ENCODE results near the gene DYNC1I1. TPM values are rescaled to one million over a fixed set of nuclear protein-coding genes. Genes with fewer than 3 reads are reported as not detected.

Gene DYNC1I1
- total RNA-seq, 1 donor from 2014 or later, result 4.4 TPM

- H3K36me3 Mint-ChIP-seq, result peaks cover 2% of the 10 kb centered on the region
- no peak for DNase-seq (ENCODE audit: low spot score in 2 of 2, unreplicated experiment in 2 of 2)
- peaks cover 20% of the 10 kb centered on the region for H3K27me3 Mint-ChIP-seq (ENCODE audit: low read depth)
- H3K27ac Mint-ChIP-seq, result no peak overlapping the region
- no peak for TF ChIP-seq CTCF (IDR thresholded peaks at IDR 0.05; ENCODE audit: unreplicated experiment)
- H3K4me1 Mint-ChIP-seq, result no peaks in the 10 kb centered on the region
- no peak overlapping the region for H3K4me3 Mint-ChIP-seq
- peaks cover 18% of the 10 kb centered on the region for H3K9me3 Mint-ChIP-seq
Observed at GRCh38 chr7:95878677-95879076, 106.3 kb downstream of the DYNC1I1 start.

DNA sequence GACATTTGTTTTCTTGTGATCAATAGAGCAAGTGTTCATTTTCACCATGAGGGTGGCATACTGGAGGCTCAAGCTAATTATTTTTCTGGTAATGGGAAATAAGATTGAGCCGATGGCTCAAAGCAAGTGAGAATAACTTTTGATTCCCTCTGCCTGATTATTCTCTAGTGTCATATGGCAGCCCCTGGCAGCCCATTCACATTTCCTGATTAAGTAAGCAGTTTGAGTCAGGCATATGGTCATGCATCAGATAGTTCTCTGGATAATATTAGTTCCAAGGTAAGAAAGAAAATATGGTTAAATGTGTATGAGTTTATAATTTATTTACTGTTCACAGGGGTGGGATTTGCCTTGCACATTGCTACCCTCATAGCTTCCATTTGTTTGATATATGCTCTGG lies 109.2 kb downstream of the DYNC1I1 start:
- Mint-ChIP-seq H3K27ac (no peak overlapping the region), H3K9me3 (peaks cover 18% of the 10 kb centered on the region), H3K4me3 (no peak overlapping the region), H3K27me3 (ENCODE audit: low read depth) (peaks cover 11% of the 10 kb centered on the region), H3K36me3 (peaks cover 2% of the 10 kb centered on the region), H3K4me1 (peaks cover 3% of the 10 kb centered on the region)
- no peak for TF ChIP-seq CTCF (IDR thresholded peaks at IDR 0.05; ENCODE audit: unreplicated experiment)
- DNase-seq (ENCODE audit: low spot score in 2 of 2, unreplicated experiment in 2 of 2), result no peak

DNA sequence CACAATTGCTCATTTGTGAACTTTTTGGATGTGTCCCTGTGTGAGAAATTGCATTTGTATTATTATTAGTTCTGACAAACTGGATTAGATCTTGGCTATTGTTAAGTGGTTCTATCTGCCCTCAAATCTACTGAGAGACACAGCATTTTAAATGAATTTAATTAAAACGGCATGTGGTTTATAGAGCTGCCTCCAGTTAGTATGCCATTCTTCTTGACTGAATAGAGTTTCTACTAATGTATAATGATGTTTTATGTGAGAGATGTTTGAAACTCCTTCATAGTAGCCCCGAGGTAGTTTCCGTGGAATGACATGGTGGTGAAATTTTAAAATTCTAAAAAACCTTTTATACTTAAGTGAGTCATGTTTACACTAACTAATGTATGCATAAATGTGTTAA lies 110.9 kb downstream of the DYNC1I1 start:
- H3K4me3 Mint-ChIP-seq, result no peak overlapping the region
- H3K36me3 Mint-ChIP-seq, result peaks cover 2% of the 10 kb centered on the region
- no peak for DNase-seq (ENCODE audit: low spot score in 2 of 2, unreplicated experiment in 2 of 2)
- H3K27ac Mint-ChIP-seq, result no peak overlapping the region
- TF ChIP-seq CTCF (IDR thresholded peaks at IDR 0.05; ENCODE audit: unreplicated experiment), result no peak
- peaks cover 8% of the 10 kb centered on the region for H3K4me1 Mint-ChIP-seq
- H3K27me3 Mint-ChIP-seq (ENCODE audit: low read depth), result peaks cover 11% of the 10 kb centered on the region
- peaks cover 11% of the 10 kb centered on the region for H3K9me3 Mint-ChIP-seq

- no peaks in the 10 kb centered on the region for H3K36me3 Mint-ChIP-seq
- H3K27me3 Mint-ChIP-seq (ENCODE audit: low read depth), result peaks cover 13% of the 10 kb centered on the region
- H3K4me3 Mint-ChIP-seq, result no peak overlapping the region
- H3K27ac Mint-ChIP-seq, result no peak overlapping the region
- no peak for DNase-seq (ENCODE audit: low spot score in 2 of 2, unreplicated experiment in 2 of 2)
- peaks cover 11% of the 10 kb centered on the region for H3K9me3 Mint-ChIP-seq
- TF ChIP-seq CTCF (IDR thresholded peaks at IDR 0.05; ENCODE audit: unreplicated experiment), result no peak
- peaks cover 8% of the 10 kb centered on the region for H3K4me1 Mint-ChIP-seq
Observed at GRCh38 chr7:95886501-95887090, 114.2 kb downstream of the DYNC1I1 start.

DNA sequence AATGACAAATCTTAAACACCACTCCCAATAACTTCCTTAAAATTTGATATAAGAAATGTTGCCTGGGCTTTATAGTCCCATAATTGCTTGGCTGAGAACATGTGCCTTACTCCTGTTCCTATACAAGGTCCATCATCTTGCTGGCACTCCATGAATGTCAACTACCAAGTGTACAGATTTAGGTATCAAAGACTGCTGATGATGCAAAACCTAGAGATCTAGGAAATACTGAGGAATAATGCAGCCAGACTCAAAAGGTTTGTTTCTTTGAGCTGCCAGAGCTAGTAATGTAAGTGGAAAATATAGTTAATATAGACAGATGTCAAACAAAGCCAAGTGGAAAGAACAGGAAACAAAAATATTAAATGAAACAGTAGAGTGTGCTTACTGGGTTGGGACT lies 121.1 kb downstream of the DYNC1I1 start:
- Mint-ChIP-seq H3K27me3 (ENCODE audit: low read depth) (peaks cover 18% of the 10 kb centered on the region), H3K9me3 (peaks cover 8% of the 10 kb centered on the region), H3K27ac (no peak overlapping the region), H3K4me1 (no peaks in the 10 kb centered on the region), H3K4me3 (no peak overlapping the region), H3K36me3 (no peaks in the 10 kb centered on the region)
- TF ChIP-seq CTCF (IDR thresholded peaks at IDR 0.05; ENCODE audit: unreplicated experiment), result no peak
- no peak for DNase-seq (ENCODE audit: low spot score in 2 of 2, unreplicated experiment in 2 of 2)

Measured in mesothelial cell of epicardium (in vitro differentiated cells).